ENCODE measurements around the gene POLA1.

DNA sequence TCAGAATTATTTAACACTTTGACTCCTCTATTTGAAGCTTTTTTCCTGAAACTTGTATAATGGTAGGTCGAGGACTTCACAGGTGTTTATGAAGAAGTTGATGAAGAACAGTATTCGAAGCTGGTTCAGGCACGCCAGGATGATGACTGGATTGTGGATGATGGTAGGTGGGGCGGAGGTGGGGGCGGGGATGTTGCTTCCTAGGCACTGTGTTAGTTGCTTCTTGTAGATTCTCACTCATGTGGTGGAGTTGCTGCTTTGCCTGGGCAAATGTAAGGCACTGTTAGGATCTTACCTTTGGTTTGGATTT lies 9.4 kb downstream of the POLA1 start:
- TF ChIP-seq, protein P1, sequence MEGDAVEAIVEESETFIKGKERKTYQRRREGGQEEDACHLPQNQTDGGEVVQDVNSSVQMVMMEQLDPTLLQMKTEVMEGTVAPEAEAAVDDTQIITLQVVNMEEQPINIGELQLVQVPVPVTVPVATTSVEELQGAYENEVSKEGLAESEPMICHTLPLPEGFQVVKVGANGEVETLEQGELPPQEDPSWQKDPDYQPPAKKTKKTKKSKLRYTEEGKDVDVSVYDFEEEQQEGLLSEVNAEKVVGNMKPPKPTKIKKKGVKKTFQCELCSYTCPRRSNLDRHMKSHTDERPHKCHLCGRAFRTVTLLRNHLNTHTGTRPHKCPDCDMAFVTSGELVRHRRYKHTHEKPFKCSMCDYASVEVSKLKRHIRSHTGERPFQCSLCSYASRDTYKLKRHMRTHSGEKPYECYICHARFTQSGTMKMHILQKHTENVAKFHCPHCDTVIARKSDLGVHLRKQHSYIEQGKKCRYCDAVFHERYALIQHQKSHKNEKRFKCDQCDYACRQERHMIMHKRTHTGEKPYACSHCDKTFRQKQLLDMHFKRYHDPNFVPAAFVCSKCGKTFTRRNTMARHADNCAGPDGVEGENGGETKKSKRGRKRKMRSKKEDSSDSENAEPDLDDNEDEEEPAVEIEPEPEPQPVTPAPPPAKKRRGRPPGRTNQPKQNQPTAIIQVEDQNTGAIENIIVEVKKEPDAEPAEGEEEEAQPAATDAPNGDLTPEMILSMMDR (IDR thresholded peaks at IDR 0.05; ENCODE audit: low read depth, low read length), result no peak
- TF ChIP-seq EZH2phosphoT487 (IDR thresholded peaks at IDR 0.05; ENCODE audit: low read depth), result no peak

All from OCI-LY3 (cell line).